HFFc6 (cell line): ENCODE results near the gene PAK6. TPM values are rescaled to one million over a fixed set of nuclear protein-coding genes. Genes with fewer than 3 reads are reported as not detected.
A peak's percentile ranks its signal among the peaks of the same experiment; 100 is the strongest.

Source experiments
- DNase-seq: peaks from one replicate; pipeline ENCODE4 v3.0.0-alpha.2; 2018
- H3K27ac Mint-ChIP-seq: 2 replicates; pipeline ENCODE4 v1.8.0; 2020; ENCODE audit warnings: mild to moderate bottlenecking, mixed read lengths
- H3K27me3 Mint-ChIP-seq: 2 replicates; pipeline ENCODE4 v1.8.0; 2021; ENCODE audit warnings: mild to moderate bottlenecking, moderate library complexity, mixed read lengths; ENCODE audit not compliant: insufficient read depth
- H3K36me3 Mint-ChIP-seq: 2 replicates; pipeline ENCODE4 v1.8.0; 2021; ENCODE audit warnings: low read depth, mixed read lengths
- H3K4me1 Mint-ChIP-seq: 2 replicates; pipeline ENCODE4 v1.8.0; 2020; ENCODE audit warnings: low read depth, mixed read lengths
- H3K4me3 Mint-ChIP-seq: 2 replicates; pipeline ENCODE4 v1.8.0; 2020; ENCODE audit warnings: mild to moderate bottlenecking, moderate library complexity, mixed read lengths
- H3K9me3 Mint-ChIP-seq: 2 replicates; pipeline ENCODE4 v1.8.0; 2020; ENCODE audit warnings: mild to moderate bottlenecking, mixed read lengths
- long read RNA-seq: library from polyadenylated mRNA; unstranded; transcript quantifications from one replicate; pipeline ENCODE4 v2.0.0, GENCODE V29; 2019
- total RNA-seq, 6 experiments: library from RNA; stranded (reverse); fragmentation: NEBNext Ultra II Directional; extraction: Animal tissue kit (Norgen Biotek cat#: 25700); gene quantifications; 2 replicates in 1 of 6; 3 replicates in 5 of 6; pipeline ENCODE4 v1.2.3, GENCODE V29; 2021
- TF ChIP-seq, protein P1 (sequence below): fragments of 200-600 bp; sonication (generic); IDR thresholded peaks from 2 replicates; pipeline ENCODE4 v1.5.0; 2021; ENCODE audit warnings: antibody characterized with exemption, mild to moderate bottlenecking

PAK6 gene
- not detected for total RNA-seq
- long read RNA-seq = 0 reads

DNA sequence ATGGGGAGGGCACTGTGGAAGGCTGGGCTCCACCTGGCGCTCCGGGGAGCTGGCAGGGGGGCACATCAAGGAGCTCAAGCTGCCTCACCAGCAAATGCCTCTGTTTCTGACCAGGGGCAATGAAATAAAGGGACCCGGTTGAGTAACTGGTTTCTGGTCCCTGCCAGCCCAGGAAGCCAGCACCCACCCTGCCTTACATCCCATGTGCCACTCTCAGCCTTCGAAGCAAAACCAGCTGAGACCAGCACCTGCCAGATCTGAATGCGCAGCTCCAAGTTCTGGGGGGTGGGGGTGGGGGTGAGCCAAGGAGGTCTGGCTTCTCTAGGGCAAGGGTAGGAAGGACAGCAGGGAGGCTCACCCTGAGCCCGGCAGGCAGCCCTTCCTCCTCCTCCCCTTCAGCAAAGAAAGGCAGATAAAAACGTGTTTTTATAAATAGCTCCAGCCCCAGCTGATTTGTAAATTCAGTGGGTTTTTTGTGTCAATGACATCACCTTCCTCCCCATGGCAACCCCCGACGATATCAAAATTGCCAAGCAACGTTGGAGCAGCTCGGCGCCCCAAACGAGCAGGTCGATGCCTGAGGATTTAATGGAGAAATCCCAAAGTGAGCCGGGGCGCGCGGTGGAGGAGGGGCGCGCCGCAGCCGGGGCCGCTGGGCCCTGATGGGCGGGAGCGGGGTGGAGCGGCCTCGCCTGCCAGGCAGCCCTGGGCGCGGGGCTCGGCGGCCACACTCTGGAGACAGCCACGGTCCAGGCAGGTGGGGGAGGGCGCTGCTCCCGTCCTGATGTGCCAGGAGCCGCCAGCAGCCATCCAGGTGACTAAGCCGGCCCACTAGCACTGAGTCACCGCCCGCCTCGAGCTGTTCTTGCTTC lies at the start of gene PAK6:
TSS of gene PAK6 (plus strand) at position 532 of the 872 bp plus-strand sequence. CDS start 25,723 bp downstream, outside the sequence.
- no peaks in the 10 kb centered on the region for H3K36me3 Mint-ChIP-seq
- peaks cover 25% of the 10 kb centered on the region for H3K4me1 Mint-ChIP-seq
- H3K27me3 Mint-ChIP-seq = peaks cover 20% of the 10 kb centered on the region
- H3K4me3 Mint-ChIP-seq = peak within 1 kb of the TSS; percentile 52
- peak within 1 kb of the TSS; percentile 21; the same call in 1 of the 2 replicates for H3K27ac Mint-ChIP-seq
- TF ChIP-seq, protein P1, sequence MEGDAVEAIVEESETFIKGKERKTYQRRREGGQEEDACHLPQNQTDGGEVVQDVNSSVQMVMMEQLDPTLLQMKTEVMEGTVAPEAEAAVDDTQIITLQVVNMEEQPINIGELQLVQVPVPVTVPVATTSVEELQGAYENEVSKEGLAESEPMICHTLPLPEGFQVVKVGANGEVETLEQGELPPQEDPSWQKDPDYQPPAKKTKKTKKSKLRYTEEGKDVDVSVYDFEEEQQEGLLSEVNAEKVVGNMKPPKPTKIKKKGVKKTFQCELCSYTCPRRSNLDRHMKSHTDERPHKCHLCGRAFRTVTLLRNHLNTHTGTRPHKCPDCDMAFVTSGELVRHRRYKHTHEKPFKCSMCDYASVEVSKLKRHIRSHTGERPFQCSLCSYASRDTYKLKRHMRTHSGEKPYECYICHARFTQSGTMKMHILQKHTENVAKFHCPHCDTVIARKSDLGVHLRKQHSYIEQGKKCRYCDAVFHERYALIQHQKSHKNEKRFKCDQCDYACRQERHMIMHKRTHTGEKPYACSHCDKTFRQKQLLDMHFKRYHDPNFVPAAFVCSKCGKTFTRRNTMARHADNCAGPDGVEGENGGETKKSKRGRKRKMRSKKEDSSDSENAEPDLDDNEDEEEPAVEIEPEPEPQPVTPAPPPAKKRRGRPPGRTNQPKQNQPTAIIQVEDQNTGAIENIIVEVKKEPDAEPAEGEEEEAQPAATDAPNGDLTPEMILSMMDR = no peak
- H3K9me3 Mint-ChIP-seq = no peaks in the 10 kb centered on the region
- peak; percentile 53 for DNase-seq

DNA sequence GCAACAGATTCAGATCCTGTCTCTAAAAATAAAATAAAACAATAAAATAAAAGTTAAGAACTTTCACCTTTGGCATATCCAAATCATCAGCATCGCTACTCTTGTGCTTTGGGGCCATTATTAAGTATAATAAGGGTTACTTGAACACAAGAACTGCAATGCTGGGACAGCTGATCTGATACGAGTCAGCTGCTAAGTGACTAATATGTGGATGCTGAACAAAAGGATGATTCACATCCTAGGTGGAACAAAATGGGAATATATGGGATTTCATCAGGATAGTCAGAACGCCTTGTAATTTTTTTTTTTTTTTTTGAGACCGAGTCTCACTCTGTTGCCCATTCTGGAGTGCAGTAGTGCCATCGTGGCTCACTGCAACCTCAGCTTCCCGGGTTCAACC lies 48.3 kb upstream of the PAK6 start:
- Mint-ChIP-seq H3K4me1 (peaks cover 20% of the 10 kb centered on the region), H3K27me3 (no peaks in the 10 kb centered on the region), H3K4me3 (no peak overlapping the region), H3K9me3 (no peaks in the 10 kb centered on the region), H3K36me3 (peaks cover 17% of the 10 kb centered on the region), H3K27ac (peak overlapping the region; percentile 75)
- peak; percentile 66 for DNase-seq
- TF ChIP-seq, protein P1 = no peak

DNA sequence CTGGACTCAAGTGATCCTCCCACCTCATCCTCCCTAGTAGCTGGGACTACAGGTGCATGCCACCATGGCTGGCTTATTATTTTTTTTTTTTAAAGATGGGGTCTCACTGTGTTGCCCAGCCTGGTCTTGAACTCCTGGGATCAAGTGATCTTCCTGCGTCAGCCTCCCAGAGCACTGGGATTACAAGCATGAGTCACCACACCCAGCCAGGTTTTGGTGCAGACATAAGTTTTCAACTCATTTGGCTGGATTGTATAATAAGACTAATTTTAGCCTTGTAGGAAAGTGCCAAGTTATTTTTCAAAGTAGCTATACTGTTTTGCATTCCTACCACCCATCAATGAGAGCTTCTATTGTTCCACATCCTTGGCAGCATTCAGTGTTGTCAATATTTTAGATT lies 45.9 kb upstream of the PAK6 start:
- Mint-ChIP-seq H3K9me3 (no peaks in the 10 kb centered on the region), H3K27ac (no peak overlapping the region), H3K27me3 (no peaks in the 10 kb centered on the region; the same call in 1 of the 2 replicates), H3K4me3 (no peak overlapping the region), H3K4me1 (peaks cover 20% of the 10 kb centered on the region), H3K36me3 (peaks cover 21% of the 10 kb centered on the region)
- peak; percentile 9 for DNase-seq
- TF ChIP-seq, protein P1 = no peak

DNA sequence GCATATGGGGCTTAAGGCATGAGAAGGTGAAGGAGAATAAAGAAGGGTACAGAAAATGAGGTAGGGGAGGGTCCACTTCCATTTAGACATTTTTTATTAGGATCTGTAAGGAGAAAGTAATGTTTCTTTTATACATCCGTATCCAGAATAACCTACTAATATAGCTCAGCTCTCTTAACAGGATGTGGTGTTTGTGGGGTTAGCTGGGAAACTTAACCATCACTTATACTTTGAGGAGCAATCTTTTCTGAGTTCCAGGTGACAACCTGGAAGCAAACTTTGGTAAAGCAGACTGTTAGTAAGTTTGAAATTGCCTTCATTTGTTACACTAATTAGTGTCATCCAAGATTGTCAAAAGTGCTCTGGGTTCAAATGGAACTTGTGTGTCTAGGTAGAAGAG lies 41.4 kb upstream of the PAK6 start:
- Mint-ChIP-seq H3K36me3 (peaks cover 20% of the 10 kb centered on the region), H3K4me3 (no peak overlapping the region), H3K4me1 (peaks cover 9% of the 10 kb centered on the region), H3K27ac (0 out of 2 replicates have a peak overlapping the region, but pooled peaks have one; percentile 44), H3K9me3 (no peaks in the 10 kb centered on the region), H3K27me3 (no peaks in the 10 kb centered on the region; the same call in 1 of the 2 replicates)
- TF ChIP-seq, protein P1 = no peak
- no peak for DNase-seq

DNA sequence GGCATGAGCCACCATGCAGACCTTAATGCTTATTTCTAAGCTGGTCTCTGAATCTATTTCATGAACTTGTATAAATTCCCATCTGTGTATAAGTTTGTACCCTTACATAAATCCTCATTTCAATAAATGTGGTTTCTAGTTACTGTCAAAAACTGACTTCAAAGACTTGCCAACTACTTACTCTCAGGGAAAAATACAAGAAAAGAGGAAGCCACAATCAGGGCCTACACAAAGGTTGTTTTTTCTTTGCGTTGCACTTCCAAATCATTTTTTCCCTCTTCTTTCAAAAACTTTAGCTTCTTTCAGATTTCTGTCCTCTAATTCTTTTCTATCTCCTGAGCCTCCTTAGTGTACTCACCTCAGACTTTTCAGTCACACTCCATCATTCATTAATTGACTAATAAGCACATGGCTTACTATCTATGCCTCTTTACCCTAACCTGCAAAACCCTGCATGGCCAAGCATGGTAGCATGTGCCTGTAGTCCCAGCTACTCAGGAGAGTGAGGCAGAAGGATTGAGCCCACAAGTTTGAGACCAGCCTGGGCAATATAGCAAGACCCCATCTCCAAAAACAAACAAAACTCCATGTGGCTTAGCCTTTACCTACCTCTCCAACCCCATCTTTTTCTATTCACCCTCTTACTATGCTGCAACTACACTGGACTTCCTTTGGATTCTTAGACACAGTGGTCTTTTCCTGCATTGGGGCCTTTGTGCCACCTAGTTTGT lies 40.3 kb upstream of the PAK6 start:
- Mint-ChIP-seq H3K4me1 (0 out of 2 replicates have a peak, but pooled peaks cover 6% of the 10 kb centered on the region), H3K36me3 (peaks cover 18% of the 10 kb centered on the region; the same call in 1 of the 2 replicates), H3K4me3 (no peak overlapping the region), H3K27ac (no peak overlapping the region), H3K9me3 (no peaks in the 10 kb centered on the region), H3K27me3 (no peaks in the 10 kb centered on the region; the same call in 1 of the 2 replicates)
- TF ChIP-seq, protein P1 = no peak
- no peak for DNase-seq
